SH-SY5Y (cell line): ENCODE results near the gene TGFB2.

Source experiments
- GATA2 ChIP-seq: IDR thresholded peaks from 2 replicates; pipeline ENCODE4 v1.6.1; 2011; ENCODE audit warnings: mild to moderate bottlenecking, low read depth, low read length
- GATA3 ChIP-seq: IDR thresholded peaks from 2 replicates; pipeline ENCODE4 v1.6.1; 2011; ENCODE audit warnings: low read depth, mild to moderate bottlenecking, low read length, moderate library complexity

GRCh38 chr1:218328769-218329168 is 16.4 kb upstream of the TGFB2 start:
- TF ChIP-seq GATA3 (no peak), GATA2 (no peak)
